ENCODE measurements around the gene SLC22A4. TPM values are rescaled to one million over a fixed set of nuclear protein-coding genes. Genes with fewer than 3 reads are reported as not detected.

SLC22A4 gene
- total RNA-seq, 4 donors from 2014 or later = 2.6 to 6.8 (median 5.7) TPM

DNA sequence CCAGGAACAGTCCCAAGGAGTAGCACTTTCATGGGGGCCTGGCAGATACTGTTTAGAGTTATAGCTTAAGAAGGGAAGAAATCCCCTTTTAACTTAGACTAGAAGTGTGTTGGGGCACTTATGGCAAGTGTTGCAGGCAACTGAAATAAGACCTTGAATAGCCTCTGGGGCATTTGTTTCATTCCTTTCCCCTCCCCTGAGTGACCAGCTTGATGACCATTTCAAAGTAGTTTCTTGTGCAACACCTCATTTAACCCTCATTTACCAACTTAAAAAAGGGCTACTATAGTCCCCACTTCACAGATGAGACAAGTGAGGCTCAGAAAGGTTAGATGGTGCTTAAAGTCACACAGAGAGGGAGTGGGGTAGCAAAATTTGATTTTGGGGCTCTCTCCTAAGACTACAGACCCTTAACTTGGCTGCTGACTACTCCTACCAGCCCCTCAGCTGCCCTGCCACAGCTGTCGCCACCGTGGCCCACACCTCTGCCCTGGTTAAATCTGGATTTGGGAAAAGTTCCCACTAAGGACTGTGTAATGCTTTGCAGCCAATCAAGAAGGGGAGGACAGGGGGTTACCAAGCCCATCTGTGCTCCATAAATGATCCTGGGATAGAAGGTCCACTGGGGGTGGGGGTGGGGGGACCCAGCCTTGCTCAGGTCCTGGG, 31.2 kb upstream of the SLC22A4 start:
- ATAC-seq (ENCODE audit: low FRiP score) = no peak
- TF ChIP-seq CTCF (IDR thresholded peaks at IDR 0.05) = no peak
- no peak for DNase-seq (ENCODE audit: low spot score)

DNA sequence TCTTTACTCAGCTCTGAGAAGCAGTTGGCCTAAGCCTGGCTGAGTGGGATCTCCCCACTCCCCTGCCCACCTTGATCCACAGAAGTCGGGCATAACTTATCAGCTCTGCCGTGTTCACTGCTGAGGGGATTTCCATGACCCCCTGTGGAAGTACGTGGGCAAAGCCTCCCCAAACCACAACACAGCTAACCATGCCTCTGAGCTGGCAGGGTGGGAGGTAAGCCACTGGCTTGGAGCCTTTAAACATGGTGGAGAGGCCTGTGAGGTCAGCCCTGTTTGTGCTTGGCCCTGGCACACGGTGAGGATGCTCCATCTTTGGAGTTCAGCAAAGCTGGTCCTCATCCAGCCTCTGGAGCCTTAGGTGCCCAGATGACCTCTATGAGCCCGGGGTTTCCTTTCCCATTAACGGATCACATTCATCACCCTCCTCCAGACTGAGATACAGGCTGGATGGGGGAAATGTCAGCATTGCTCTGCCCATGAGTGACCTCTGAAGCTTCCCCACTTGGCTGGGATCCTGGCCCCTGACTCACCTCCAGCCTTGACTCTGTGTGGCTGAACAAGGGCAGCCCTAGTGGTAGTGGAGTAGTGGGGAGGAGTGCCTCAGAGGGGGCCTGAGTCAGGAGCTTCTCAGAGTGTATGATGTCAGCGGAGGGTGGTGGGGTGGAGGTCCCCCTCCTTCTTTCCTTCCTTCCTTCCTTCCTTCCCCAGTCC, 30.5 kb upstream of the SLC22A4 start:
- peak; percentile 80 for ATAC-seq (ENCODE audit: low FRiP score)
- no peak for TF ChIP-seq CTCF (IDR thresholded peaks at IDR 0.05)
- DNase-seq (ENCODE audit: low spot score) = peak; percentile 71

- ATAC-seq (ENCODE audit: low FRiP score) (no peak), DNase-seq (ENCODE audit: low spot score) (no peak)
- TF ChIP-seq CTCF (IDR thresholded peaks at IDR 0.05) = no peak
Measured at GRCh38 chr5:132264546-132265335, 29.5 kb upstream of the SLC22A4 start.

GRCh38 chr5:132265336-132266030, 28.7 kb upstream of the SLC22A4 start:
- DNase-seq (ENCODE audit: low spot score) (no peak), ATAC-seq (ENCODE audit: low FRiP score) (peak; percentile 68)
- TF ChIP-seq CTCF (IDR thresholded peaks at IDR 0.05) = no peak

DNA sequence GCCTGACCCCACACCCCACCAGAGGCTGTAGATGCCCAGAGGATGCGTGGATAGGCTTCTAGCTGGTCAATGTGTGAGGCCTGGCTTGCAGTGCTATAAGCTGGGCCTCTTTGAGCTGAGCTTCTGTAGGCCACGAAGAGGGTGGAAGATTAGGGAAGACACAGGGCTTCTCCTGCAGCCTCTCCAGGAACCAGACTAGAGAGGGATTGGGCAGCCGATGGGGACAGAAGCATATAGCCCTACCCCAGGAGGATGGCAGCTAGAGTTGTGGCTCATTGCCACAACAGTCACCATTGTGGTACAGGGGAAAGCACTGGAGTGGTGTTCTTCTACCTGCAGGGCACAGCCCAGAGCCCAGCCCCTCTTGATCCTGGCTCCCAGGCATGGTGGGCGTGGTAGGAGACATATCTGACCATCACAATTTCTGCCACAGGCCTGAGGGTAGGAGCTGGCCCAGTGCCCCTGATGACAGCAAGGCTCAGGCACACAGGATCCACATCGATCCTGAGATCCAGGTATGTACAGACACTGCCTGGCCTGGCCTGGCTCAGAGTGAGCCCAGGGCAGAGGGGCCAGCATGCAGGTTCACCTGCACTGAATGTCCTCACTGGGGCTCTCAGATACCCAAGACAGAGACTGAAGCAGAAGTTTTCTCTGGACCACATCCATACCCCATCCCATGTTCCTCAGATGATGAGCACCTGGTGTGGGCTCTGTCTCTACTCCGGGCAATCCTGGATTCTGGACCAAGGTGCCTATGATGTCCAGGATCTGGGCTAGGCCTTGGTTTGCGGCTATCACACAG, 28.0 kb upstream of the SLC22A4 start:
- no peak for TF ChIP-seq CTCF (IDR thresholded peaks at IDR 0.05)
- DNase-seq (ENCODE audit: low spot score) (no peak), ATAC-seq (ENCODE audit: low FRiP score) (no peak)

- ATAC-seq (ENCODE audit: low FRiP score) = no peak
- DNase-seq (ENCODE audit: low spot score) = no peak
- TF ChIP-seq CTCF (IDR thresholded peaks at IDR 0.05) = no peak
Measured at GRCh38 chr5:132266836-132267160, 27.4 kb upstream of the SLC22A4 start.

Measured in omental fat pad (tissue), 4 donors.